Measurements from ENCODE around the gene ETFB. TPM values are rescaled to one million over a fixed set of nuclear protein-coding genes. Genes with fewer than 3 reads are reported as not detected.

Gene ETFB
- total and polyA plus RNA-seq, 2 experiments from 2014 or later, result 84.3 to 146 TPM

- no peak for DNase-seq
- Histone ChIP-seq H3K4me1 (ENCODE audit: insufficient read depth) (peaks cover 5% of the 10 kb centered on the region; the same call in 1 of the 2 replicates), H3K79me2 (ENCODE audit: insufficient read depth) (peaks cover 16% of the 10 kb centered on the region; the same call in 1 of the 2 replicates), H3K9ac (no peak overlapping the region), H3K27me3 (replicated peaks; ENCODE audit: insufficient read depth) (no peaks in the 10 kb centered on the region), H3F3A (ENCODE audit: insufficient read depth) (0 out of 2 replicates have a peak, but pooled peaks cover 8% of the 10 kb centered on the region), H4K20me1 (ENCODE audit: insufficient read depth) (no peaks in the 10 kb centered on the region), H3K4me3 (no peak overlapping the region), H3K36me3 (ENCODE audit: low read depth) (no peaks in the 10 kb centered on the region; the same call in 1 of the 2 replicates), H3K4me2 (ENCODE audit: unreplicated experiment) (no peak overlapping the region), H2AFZ (no peak overlapping the region), H3K27ac (peak overlapping the region; percentile 60), H3K9me2 (ENCODE audit: insufficient read depth) (no peaks in the 10 kb centered on the region), H3K9me3 (ENCODE audit: low read depth) (no peaks in the 10 kb centered on the region)
- in situ Hi-C loops (cut with MboI), result no loop called here
- TF ChIP-seq EZH2phosphoT487 (IDR thresholded peaks at IDR 0.05; ENCODE audit: insufficient read depth, low read depth), result no peak
- TF ChIP-seq EZH2 (IDR thresholded peaks at IDR 0.05; ENCODE audit: insufficient read depth, poor library complexity, severe bottlenecking), result no peak
- 97 to 98% methylated on average over 11 of the region's 11 CpGs for WGBS, 2 experiments (ENCODE audit: low coverage in 1 of 2, low lambda C conversion rate in 2 of 2, missing lambda C conversion rate in 2 of 2)
Measured at GRCh38 chr19:51351266-51351990, 14.8 kb downstream of the ETFB start.

- Histone ChIP-seq H3K4me2 (ENCODE audit: unreplicated experiment) (no peak overlapping the region), H3K27ac (no peak overlapping the region), H3F3A (ENCODE audit: insufficient read depth) (0 out of 2 replicates have a peak, but pooled peaks cover 8% of the 10 kb centered on the region), H4K20me1 (ENCODE audit: insufficient read depth) (no peaks in the 10 kb centered on the region), H3K9ac (no peak overlapping the region), H3K4me3 (no peak overlapping the region), H3K79me2 (ENCODE audit: insufficient read depth) (no peaks in the 10 kb centered on the region), H3K27me3 (replicated peaks; ENCODE audit: insufficient read depth) (no peaks in the 10 kb centered on the region), H3K36me3 (ENCODE audit: low read depth) (peaks cover 5% of the 10 kb centered on the region; the same call in 1 of the 2 replicates), H3K4me1 (ENCODE audit: insufficient read depth) (peaks cover 5% of the 10 kb centered on the region; the same call in 1 of the 2 replicates), H3K9me3 (ENCODE audit: low read depth) (no peaks in the 10 kb centered on the region), H3K9me2 (ENCODE audit: insufficient read depth) (no peaks in the 10 kb centered on the region), H2AFZ (no peak overlapping the region)
- TF ChIP-seq EZH2phosphoT487 (IDR thresholded peaks at IDR 0.05; ENCODE audit: insufficient read depth, low read depth) (no peak), EZH2 (IDR thresholded peaks at IDR 0.05; ENCODE audit: insufficient read depth, poor library complexity, severe bottlenecking) (no peak)
- in situ Hi-C loops (cut with MboI), result no loop called here
- DNase-seq, result no peak
- 80% methylated on average over 10 of the region's 10 CpGs for WGBS, 2 experiments (ENCODE audit: low coverage in 1 of 2, low lambda C conversion rate in 2 of 2, missing lambda C conversion rate in 2 of 2)
Measured at GRCh38 chr19:51347209-51347928, 18.8 kb downstream of the ETFB start.

GRCh38 chr19:51346742-51347141 lies 19.4 kb downstream of the ETFB start:
- Histone ChIP-seq H3K79me2 (ENCODE audit: insufficient read depth) (no peaks in the 10 kb centered on the region), H3K27ac (no peak overlapping the region), H4K20me1 (ENCODE audit: insufficient read depth) (no peaks in the 10 kb centered on the region), H3K4me1 (ENCODE audit: insufficient read depth) (peaks cover 5% of the 10 kb centered on the region; the same call in 1 of the 2 replicates), H3K9ac (no peak overlapping the region), H3F3A (ENCODE audit: insufficient read depth) (0 out of 2 replicates have a peak, but pooled peaks cover 8% of the 10 kb centered on the region), H3K9me3 (ENCODE audit: low read depth) (no peaks in the 10 kb centered on the region), H3K4me2 (ENCODE audit: unreplicated experiment) (no peak overlapping the region), H3K27me3 (replicated peaks; ENCODE audit: insufficient read depth) (no peaks in the 10 kb centered on the region), H3K9me2 (ENCODE audit: insufficient read depth) (no peaks in the 10 kb centered on the region), H3K4me3 (no peak overlapping the region), H3K36me3 (ENCODE audit: low read depth) (peaks cover 5% of the 10 kb centered on the region; the same call in 1 of the 2 replicates), H2AFZ (no peak overlapping the region)
- in situ Hi-C loops (cut with MboI), result no loop called here
- no peak for DNase-seq
- 93% methylated on average over 17 of the region's 17 CpGs for WGBS, 2 experiments (ENCODE audit: low coverage in 1 of 2, low lambda C conversion rate in 2 of 2, missing lambda C conversion rate in 2 of 2)
- TF ChIP-seq EZH2phosphoT487 (IDR thresholded peaks at IDR 0.05; ENCODE audit: insufficient read depth, low read depth), result no peak
- no peak for TF ChIP-seq EZH2 (IDR thresholded peaks at IDR 0.05; ENCODE audit: insufficient read depth, poor library complexity, severe bottlenecking)

GRCh38 chr19:51345076-51345620 lies 21.0 kb downstream of the ETFB start:
- WGBS, 2 experiments (ENCODE audit: low coverage in 1 of 2, low lambda C conversion rate in 2 of 2, missing lambda C conversion rate in 2 of 2), result 92 to 95% methylated on average over 9 of the region's 9 CpGs
- no peak for DNase-seq
- Histone ChIP-seq H3K4me1 (ENCODE audit: insufficient read depth) (peaks cover 1% of the 10 kb centered on the region; the same call in 1 of the 2 replicates), H4K20me1 (ENCODE audit: insufficient read depth) (no peaks in the 10 kb centered on the region), H2AFZ (no peak overlapping the region), H3F3A (ENCODE audit: insufficient read depth) (no peaks in the 10 kb centered on the region), H3K9me2 (ENCODE audit: insufficient read depth) (no peaks in the 10 kb centered on the region), H3K27ac (no peak overlapping the region), H3K79me2 (ENCODE audit: insufficient read depth) (no peaks in the 10 kb centered on the region), H3K9me3 (ENCODE audit: low read depth) (no peaks in the 10 kb centered on the region), H3K36me3 (ENCODE audit: low read depth) (peaks cover 5% of the 10 kb centered on the region; the same call in 1 of the 2 replicates), H3K27me3 (replicated peaks; ENCODE audit: insufficient read depth) (no peaks in the 10 kb centered on the region), H3K9ac (no peak overlapping the region), H3K4me3 (no peak overlapping the region), H3K4me2 (ENCODE audit: unreplicated experiment) (no peak overlapping the region)
- in situ Hi-C loops (cut with MboI), result no loop called here
- TF ChIP-seq EZH2 (IDR thresholded peaks at IDR 0.05; ENCODE audit: insufficient read depth, poor library complexity, severe bottlenecking), result no peak

All from GM23248 (cell line).